GM10266 (cell line): Measurements from ENCODE around the gene KCNK6.

Experiments used
- DNase-seq: peaks from one replicate; pipeline ENCODE4 v3.0.0; 2012; ENCODE audit errors: extremely low spot score
- TF ChIP-seq, protein P1 (sequence below): IDR thresholded peaks from 2 replicates; pipeline ENCODE4 v1.5.1; 2012; ENCODE audit warnings: mild to moderate bottlenecking, low read depth; ENCODE audit not compliant: control insufficient read depth, insufficient read depth; ENCODE audit errors: missing control alignments

KCNK6 gene

DNA sequence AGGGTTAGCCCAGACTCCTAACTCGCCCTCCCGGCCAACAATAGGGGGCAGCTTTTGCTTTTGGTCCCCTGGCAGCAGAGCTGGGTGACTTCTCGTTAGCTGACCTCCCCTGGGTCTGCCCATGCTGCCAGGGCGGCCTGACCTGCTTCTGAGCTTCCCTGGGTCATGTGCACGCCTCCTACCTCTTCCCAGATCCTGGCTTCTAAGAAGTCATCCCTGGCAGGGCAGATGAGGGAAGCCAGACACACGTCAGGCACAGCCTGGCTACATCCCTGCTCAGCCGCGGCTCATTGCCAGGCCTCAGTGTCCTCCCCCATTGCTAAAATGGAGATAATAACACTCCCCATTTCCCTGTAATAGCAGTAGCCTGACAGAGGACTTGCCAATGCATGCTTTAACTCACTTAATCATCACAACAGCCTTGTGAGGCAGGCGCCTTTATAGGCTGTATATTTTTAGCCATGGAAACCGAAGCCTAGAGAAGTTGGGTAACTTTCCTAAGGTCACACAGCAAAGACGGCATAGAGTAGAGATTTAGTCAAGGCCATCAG is 2.1 kb downstream of the KCNK6 start:
- no peak for DNase-seq
- TF ChIP-seq, protein P1, sequence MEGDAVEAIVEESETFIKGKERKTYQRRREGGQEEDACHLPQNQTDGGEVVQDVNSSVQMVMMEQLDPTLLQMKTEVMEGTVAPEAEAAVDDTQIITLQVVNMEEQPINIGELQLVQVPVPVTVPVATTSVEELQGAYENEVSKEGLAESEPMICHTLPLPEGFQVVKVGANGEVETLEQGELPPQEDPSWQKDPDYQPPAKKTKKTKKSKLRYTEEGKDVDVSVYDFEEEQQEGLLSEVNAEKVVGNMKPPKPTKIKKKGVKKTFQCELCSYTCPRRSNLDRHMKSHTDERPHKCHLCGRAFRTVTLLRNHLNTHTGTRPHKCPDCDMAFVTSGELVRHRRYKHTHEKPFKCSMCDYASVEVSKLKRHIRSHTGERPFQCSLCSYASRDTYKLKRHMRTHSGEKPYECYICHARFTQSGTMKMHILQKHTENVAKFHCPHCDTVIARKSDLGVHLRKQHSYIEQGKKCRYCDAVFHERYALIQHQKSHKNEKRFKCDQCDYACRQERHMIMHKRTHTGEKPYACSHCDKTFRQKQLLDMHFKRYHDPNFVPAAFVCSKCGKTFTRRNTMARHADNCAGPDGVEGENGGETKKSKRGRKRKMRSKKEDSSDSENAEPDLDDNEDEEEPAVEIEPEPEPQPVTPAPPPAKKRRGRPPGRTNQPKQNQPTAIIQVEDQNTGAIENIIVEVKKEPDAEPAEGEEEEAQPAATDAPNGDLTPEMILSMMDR, result no peak

DNA sequence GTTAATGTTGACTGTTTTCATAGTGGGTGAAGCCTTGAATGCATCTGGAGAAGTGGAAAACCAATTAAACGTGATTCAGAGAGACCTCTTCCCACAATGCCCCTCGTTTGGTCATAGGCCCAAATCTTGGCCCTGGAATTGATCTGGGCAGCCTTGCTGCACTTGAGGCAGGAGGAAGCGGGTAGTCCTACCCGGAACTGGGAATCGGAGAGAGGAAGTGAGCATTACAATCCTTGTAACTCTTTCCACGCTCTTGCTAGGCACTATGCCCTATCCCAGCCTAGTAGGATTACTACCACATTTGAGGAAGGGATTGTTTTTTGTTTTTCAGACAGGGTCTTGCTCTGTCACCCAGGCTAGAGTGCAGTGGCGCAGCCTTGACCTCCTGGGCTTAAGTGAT is 3.6 kb downstream of the KCNK6 start:
- TF ChIP-seq, protein P1, result no peak
- DNase-seq, result no peak

DNA sequence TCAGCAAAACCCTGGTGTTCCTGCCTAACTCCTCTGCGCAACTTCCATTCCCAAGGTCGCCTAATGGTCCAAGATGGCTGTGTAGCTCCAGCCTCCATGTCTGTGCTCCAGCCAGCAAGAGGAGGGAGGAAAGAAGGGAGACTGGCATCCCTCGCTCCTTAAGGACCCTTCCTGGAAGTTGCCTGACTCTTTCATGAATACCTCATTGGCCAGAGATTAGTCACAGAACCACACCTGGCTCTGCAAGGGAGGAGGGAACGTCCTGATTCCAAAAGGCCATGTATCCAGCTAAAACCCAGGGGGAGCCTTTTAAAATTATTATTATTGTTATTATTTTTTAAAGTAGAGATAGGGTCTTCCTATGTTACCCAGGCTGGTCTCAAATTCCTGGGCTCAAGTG is 4.8 kb downstream of the KCNK6 start:
- DNase-seq, result no peak
- TF ChIP-seq, protein P1, result no peak

DNA sequence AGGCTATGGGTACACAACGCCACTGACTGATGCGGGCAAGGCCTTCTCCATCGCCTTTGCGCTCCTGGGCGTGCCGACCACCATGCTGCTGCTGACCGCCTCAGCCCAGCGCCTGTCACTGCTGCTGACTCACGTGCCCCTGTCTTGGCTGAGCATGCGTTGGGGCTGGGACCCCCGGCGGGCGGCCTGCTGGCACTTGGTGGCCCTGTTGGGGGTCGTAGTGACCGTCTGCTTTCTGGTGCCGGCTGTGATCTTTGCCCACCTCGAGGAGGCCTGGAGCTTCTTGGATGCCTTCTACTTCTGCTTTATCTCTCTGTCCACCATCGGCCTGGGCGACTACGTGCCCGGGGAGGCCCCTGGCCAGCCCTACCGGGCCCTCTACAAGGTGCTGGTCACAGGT is 6.9 kb downstream of the KCNK6 start:
- no peak for DNase-seq
- TF ChIP-seq, protein P1, result no peak

DNA sequence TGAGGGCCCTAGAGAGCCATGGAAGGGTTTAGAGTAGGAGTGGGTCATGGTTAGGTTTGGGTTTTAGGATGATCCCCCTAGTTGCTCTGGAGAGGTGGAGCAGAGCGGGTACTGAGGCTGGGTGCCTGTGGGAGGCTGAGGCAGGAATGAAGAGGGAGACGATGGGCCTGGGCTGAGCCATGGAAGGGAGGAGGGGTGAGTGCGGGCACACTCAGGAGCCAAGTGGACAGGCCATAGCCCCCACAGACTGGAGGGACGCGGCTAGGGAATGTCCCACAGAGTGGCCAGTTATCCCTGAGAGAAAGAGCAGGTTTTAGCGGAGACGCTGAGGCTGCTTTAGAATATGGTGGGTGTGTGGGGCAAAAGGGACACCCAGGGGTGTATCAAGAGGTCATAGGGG is 10.0 kb downstream of the KCNK6 start:
- DNase-seq, result no peak
- TF ChIP-seq, protein P1, result no peak

DNA sequence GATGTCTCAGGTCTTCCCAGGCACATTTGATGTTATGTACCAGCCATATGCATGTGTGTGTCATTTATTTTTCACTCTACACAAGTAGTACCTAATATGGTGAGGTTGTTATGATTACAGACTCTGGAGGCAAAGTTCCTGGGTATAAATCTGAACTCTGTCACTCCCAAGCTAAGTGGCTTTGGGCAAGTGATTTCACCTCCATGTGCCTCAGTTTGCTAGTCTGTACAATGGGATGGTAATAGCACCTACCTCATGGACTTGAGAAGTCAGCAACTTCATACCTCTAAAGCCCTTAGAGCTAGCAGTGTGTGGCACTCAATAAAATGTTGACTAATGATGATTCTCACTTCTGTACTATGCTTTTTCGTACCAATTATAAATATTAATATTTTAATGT is 12.1 kb downstream of the KCNK6 start:
- DNase-seq, result no peak

DNA sequence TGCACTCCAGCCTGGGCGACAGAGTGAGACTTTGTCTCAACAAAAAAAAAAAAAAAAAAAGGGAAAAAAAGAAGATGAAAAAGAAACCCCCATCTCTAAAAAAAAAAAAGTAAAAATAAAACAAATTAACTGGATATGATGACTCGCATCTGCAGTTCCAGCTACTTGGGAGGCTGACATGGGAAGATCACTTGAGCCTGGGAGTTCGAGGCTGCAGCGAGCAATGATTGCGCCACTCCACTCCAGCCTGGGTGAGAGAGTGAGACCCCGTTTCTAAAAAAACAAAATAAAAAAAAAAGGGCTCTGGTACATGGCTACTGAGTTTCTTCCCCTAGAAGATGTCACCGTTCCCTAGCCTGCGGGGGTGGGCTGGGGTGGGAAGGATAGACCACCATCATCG is 13.6 kb downstream of the KCNK6 start:
- no peak for DNase-seq
- TF ChIP-seq, protein P1, result no peak

More for the DNA sequence above, 12.1 kb downstream of the KCNK6 start:
- TF ChIP-seq, protein P1, result no peak
